Thoracic aorta (tissue), 2 donors: Measurements from ENCODE around the gene FBXO2. TPM values are rescaled to one million over a fixed set of nuclear protein-coding genes. Genes with fewer than 3 reads are reported as not detected.

Experiments used
- ATAC-seq: fragments of 150-250 bp; one replicate; pipeline ENCODE4 v1.8.0; 2017; ENCODE audit warnings: low read depth; ENCODE audit not compliant: insufficient number of reproducible peaks, low FRiP score
- DNase-seq: peaks from one replicate; pipeline ENCODE4 v3.0.0-alpha.2; 2020; ENCODE audit warnings: low spot score
- H3K27ac ChIP-seq, 2 donors: fragments of 200-600 bp; sonication (generic); 1 replicate in 1 of 2; 2 replicates in 1 of 2; pipeline ENCODE4 v1.5.1; 2016; ENCODE audit warnings: mild to moderate bottlenecking in 2 of 2, moderate library complexity in 2 of 2
- H3K27me3 ChIP-seq: fragments of 200-600 bp; sonication (generic); replicated peaks from 2 replicates; pipeline ENCODE4 v1.6.0; 2016; ENCODE audit warnings: mild to moderate bottlenecking; ENCODE audit not compliant: insufficient read depth
- H3K36me3 ChIP-seq: fragments of 200-600 bp; sonication (generic); one replicate; pipeline ENCODE4 v1.5.1; 2016
- H3K4me1 ChIP-seq, 2 donors: fragments of 200-600 bp; sonication (generic); 1 replicate in 1 of 2; 2 replicates in 1 of 2; pipeline versions ENCODE4 v1.5.1 to v1.6.0; 2016; ENCODE audit warnings: low read depth in 2 of 2, mild to moderate bottlenecking in 1 of 2; ENCODE audit not compliant: control insufficient read depth in 1 of 2
- H3K4me3 ChIP-seq: fragments of 200-600 bp; sonication (generic); 2 replicates; pipeline ENCODE4 v1.5.1; 2016; ENCODE audit warnings: mild to moderate bottlenecking
- H3K9me3 ChIP-seq: fragments of 200-600 bp; sonication (generic); 2 replicates; pipeline ENCODE4 v1.5.1; 2016
- total RNA-seq, 2 donors: library from RNA; depleted of rRNA; stranded (reverse); fragments of >200 nt; gene quantifications; one replicate each; pipeline versions ENCODE4 v1.1.0 to v1.2.3, GENCODE V29; 2016
- TF ChIP-seq, protein P1 (sequence below): fragments of 200-600 bp; sonication (generic); IDR thresholded peaks from one replicate; pipeline ENCODE4 v1.5.1; 2019; ENCODE audit warnings: antibody characterized with exemption

FBXO2 gene
- total RNA-seq, 2 donors from 2014 or later = 3.8 to 12.9 TPM

GRCh38 chr1:11688506-11688905 lies 34.3 kb upstream of the FBXO2 start:
- no peak for DNase-seq
- TF ChIP-seq, protein P1, sequence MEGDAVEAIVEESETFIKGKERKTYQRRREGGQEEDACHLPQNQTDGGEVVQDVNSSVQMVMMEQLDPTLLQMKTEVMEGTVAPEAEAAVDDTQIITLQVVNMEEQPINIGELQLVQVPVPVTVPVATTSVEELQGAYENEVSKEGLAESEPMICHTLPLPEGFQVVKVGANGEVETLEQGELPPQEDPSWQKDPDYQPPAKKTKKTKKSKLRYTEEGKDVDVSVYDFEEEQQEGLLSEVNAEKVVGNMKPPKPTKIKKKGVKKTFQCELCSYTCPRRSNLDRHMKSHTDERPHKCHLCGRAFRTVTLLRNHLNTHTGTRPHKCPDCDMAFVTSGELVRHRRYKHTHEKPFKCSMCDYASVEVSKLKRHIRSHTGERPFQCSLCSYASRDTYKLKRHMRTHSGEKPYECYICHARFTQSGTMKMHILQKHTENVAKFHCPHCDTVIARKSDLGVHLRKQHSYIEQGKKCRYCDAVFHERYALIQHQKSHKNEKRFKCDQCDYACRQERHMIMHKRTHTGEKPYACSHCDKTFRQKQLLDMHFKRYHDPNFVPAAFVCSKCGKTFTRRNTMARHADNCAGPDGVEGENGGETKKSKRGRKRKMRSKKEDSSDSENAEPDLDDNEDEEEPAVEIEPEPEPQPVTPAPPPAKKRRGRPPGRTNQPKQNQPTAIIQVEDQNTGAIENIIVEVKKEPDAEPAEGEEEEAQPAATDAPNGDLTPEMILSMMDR = no peak
- Histone ChIP-seq H3K4me1 (peaks cover 7 to 23% of the 10 kb centered on the region in 2 donors), H3K36me3 (no peaks in the 10 kb centered on the region), H3K27me3 (peaks cover 8% of the 10 kb centered on the region), H3K27ac (no peak overlapping the region), H3K9me3 (no peaks in the 10 kb centered on the region), H3K4me3 (no peak overlapping the region)
- no peak for ATAC-seq

GRCh38 chr1:11685210-11685752 lies 31.1 kb upstream of the FBXO2 start:
- no peaks in the 10 kb centered on the region for H3K27me3 ChIP-seq
- DNase-seq (no peak), ATAC-seq (no peak)
- H3K4me1 ChIP-seq = peaks cover 0 to 13% of the 10 kb centered on the region in 2 donors
- no peak overlapping the region for H3K27ac ChIP-seq
- no peak overlapping the region for H3K4me3 ChIP-seq
- TF ChIP-seq, protein P1 = no peak
- no peaks in the 10 kb centered on the region for H3K36me3 ChIP-seq
- no peaks in the 10 kb centered on the region for H3K9me3 ChIP-seq

DNA sequence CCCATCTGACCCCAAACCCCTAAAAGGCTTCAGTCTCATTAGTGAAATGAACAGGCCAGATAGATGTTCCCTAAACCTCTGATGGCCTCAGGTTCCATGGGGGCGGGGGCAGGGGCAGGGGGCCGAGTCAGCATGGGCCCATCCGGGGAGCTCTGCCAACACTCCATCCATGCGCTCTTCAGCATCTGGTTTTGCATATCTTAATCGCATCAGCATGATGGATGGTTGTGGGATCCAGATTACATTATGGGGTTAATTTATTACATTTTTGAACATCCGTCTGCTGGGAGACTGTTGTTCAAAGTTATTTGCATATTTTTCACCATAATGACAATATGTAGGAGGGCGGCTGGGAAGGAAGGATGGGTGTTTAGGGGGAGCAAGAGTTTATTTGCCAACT lies 29.8 kb upstream of the FBXO2 start:
- Histone ChIP-seq H3K27me3 (no peaks in the 10 kb centered on the region), H3K4me3 (no peak overlapping the region), H3K9me3 (no peaks in the 10 kb centered on the region), H3K4me1 (peaks cover 8 to 22% of the 10 kb centered on the region in 2 donors), H3K27ac (no peak overlapping the region), H3K36me3 (no peaks in the 10 kb centered on the region)
- ATAC-seq = no peak
- TF ChIP-seq, protein P1 = no peak
- DNase-seq = no peak

GRCh38 chr1:11682799-11683198 lies 28.6 kb upstream of the FBXO2 start:
- Histone ChIP-seq H3K9me3 (no peaks in the 10 kb centered on the region), H3K27ac (no peak overlapping the region), H3K4me1 (peaks cover 8 to 22% of the 10 kb centered on the region in 2 donors), H3K27me3 (no peaks in the 10 kb centered on the region), H3K36me3 (no peaks in the 10 kb centered on the region), H3K4me3 (no peak overlapping the region)
- no peak for DNase-seq
- TF ChIP-seq, protein P1 = no peak
- ATAC-seq = no peak

GRCh38 chr1:11682287-11682771 lies 28.1 kb upstream of the FBXO2 start:
- TF ChIP-seq, protein P1 = no peak
- Histone ChIP-seq H3K36me3 (no peaks in the 10 kb centered on the region), H3K4me3 (no peak overlapping the region), H3K27ac (no peak overlapping the region), H3K9me3 (no peaks in the 10 kb centered on the region), H3K4me1 (peaks cover 8 to 22% of the 10 kb centered on the region in 2 donors), H3K27me3 (no peaks in the 10 kb centered on the region)
- ATAC-seq (no peak), DNase-seq (no peak)
